Ishikawa (cell line): ENCODE results near the gene PTPRN2.

Source experiments
- CEBPB ChIP-seq: IDR thresholded peaks from 2 replicates; pipeline ENCODE4 v1.6.1; 2012
- CREB1 ChIP-seq: IDR thresholded peaks from 2 replicates; pipeline ENCODE4 v1.6.1; 2012; ENCODE audit warnings: low read depth
- EP300 ChIP-seq: IDR thresholded peaks from 2 replicates; pipeline ENCODE4 v1.6.1; 2012; ENCODE audit warnings: borderline replicate concordance
- FOXM1 ChIP-seq: IDR thresholded peaks from 2 replicates; pipeline ENCODE4 v1.6.1; 2012; ENCODE audit warnings: low read depth, borderline replicate concordance
- MAX ChIP-seq: IDR thresholded peaks from 2 replicates; pipeline ENCODE4 v1.6.1; 2012
- NFIC ChIP-seq: IDR thresholded peaks from 2 replicates; pipeline ENCODE4 v1.6.1; 2012
- RAD21 ChIP-seq: IDR thresholded peaks from 2 replicates; pipeline ENCODE4 v1.6.1; 2012; ENCODE audit warnings: low read depth
- REST ChIP-seq: IDR thresholded peaks from 2 replicates; pipeline ENCODE4 v1.6.1; 2012; ENCODE audit warnings: low read depth, mild to moderate bottlenecking
- TAF1 ChIP-seq: IDR thresholded peaks from 2 replicates; pipeline ENCODE4 v1.6.1; 2012; ENCODE audit warnings: low read depth, mild to moderate bottlenecking
- TCF12 ChIP-seq: IDR thresholded peaks from 2 replicates; pipeline ENCODE4 v1.6.1; 2012; ENCODE audit warnings: low read depth
- TEAD4 ChIP-seq: IDR thresholded peaks from 2 replicates; pipeline ENCODE4 v1.6.1; 2012
- USF1 ChIP-seq: IDR thresholded peaks from 2 replicates; pipeline ENCODE4 v1.6.1; 2012
- YY1 ChIP-seq: IDR thresholded peaks from 2 replicates; pipeline ENCODE4 v1.6.1; 2012; ENCODE audit warnings: low read depth
- ZBTB7A ChIP-seq: IDR thresholded peaks from 2 replicates; pipeline ENCODE4 v1.6.1; 2012; ENCODE audit warnings: low read depth

PTPRN2 gene

GRCh38 chr7:157744786-157745601, 842.6 kb downstream of the PTPRN2 start:
- TF ChIP-seq MAX = no peak

- TF ChIP-seq RAD21 = no peak
- TF ChIP-seq USF1 = no peak
- no peak for TF ChIP-seq CREB1
- TF ChIP-seq TCF12 = no peak
- no peak for TF ChIP-seq ZBTB7A
- TF ChIP-seq NFIC = no peak
- TF ChIP-seq CEBPB = no peak
- no peak for TF ChIP-seq REST
- no peak for TF ChIP-seq EP300
- no peak for TF ChIP-seq TAF1
Observed at GRCh38 chr7:157743781-157744525, 843.7 kb downstream of the PTPRN2 start.

- TF ChIP-seq TEAD4 (no peak), EP300 (no peak), YY1 (no peak), CREB1 (no peak), FOXM1 (no peak), REST (no peak), RAD21 (no peak), CEBPB (no peak), TCF12 (no peak), USF1 (no peak), MAX (no peak)
Observed at GRCh38 chr7:157740251-157740798, 847.3 kb downstream of the PTPRN2 start.

- TF ChIP-seq TAF1 = no peak
- TF ChIP-seq RAD21 = no peak
- no peak for TF ChIP-seq CEBPB
Observed at GRCh38 chr7:157739650-157740049, 848.0 kb downstream of the PTPRN2 start.

- TF ChIP-seq NFIC (no peak), YY1 (no peak), ZBTB7A (no peak), TEAD4 (no peak), TAF1 (no peak), CEBPB (no peak)
Observed at GRCh38 chr7:157739031-157739430, 848.6 kb downstream of the PTPRN2 start.

GRCh38 chr7:157738066-157738460, 849.6 kb downstream of the PTPRN2 start:
- TF ChIP-seq RAD21 (no peak), USF1 (peak; percentile 26; the same call in 1 of the 2 replicates), EP300 (no peak)
